ENCODE data around the gene PPP1R18.
"Not testable (repeated sequence)": the region's sequence is repeated elsewhere in the genome, so short reads cannot be mapped to it uniquely, and the experiment has no call there.

PPP1R18 gene

DNA sequence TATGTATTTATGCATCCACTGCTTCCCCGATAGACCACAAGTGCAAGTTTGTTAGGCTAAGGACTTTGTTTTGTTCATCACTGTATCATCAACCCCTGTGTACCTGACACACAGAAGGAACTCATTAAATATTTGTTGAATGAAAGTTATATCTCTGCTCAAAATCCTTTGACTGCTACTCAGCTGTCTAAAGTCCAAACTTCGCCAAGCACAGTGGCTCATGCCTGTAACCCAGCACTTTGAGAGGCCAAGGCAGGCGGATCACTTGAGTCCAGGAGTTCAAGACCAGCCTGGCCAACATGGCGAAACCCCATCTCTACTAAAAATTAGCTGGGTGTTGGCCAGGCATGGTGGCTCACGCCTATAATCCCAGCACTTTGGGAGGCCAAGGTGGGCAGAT, 28.5 kb downstream of the PPP1R18 start:
- not testable (repeated sequence) for DNase-seq

DNA sequence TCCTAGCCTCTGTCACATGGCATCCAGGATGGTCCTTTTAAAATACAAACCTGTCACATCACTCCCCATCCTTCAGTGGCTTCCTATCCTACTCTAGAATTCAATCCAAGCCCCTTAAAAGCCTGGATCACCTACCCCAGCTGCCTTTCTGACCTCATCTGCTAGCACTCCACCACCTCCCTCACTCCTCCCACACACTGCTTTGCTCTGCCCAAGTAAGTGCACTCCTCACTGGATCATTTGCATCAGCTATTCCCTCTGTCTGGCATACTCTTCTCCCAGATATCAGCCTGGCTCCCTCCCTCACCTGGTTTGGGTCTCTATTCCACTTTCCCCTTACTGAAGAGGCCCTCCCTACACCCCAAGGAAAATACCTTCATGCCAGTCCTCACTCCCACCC, 29.0 kb downstream of the PPP1R18 start:
- DNase-seq: no peak

DNA sequence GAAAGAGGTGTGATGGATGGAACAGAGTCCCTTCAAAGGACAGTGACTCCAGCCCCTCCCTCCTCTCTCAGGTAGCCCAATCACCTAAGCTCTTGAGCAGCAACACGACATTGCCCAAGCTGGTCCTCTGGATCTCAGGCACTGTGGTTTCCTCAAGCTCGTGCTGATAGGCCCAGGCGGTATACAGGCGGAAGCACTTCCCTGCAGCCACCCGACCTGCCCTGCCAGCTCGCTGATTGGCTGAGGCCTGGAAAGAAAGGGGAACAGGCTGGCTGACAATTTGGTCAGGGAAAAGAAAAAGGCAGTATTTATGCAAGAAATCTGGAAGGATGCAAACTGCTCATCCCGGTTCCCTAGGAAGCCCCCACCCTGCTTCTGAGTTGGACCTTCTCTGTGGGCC, 29.9 kb downstream of the PPP1R18 start:
- peak; percentile 91 for DNase-seq

DNA sequence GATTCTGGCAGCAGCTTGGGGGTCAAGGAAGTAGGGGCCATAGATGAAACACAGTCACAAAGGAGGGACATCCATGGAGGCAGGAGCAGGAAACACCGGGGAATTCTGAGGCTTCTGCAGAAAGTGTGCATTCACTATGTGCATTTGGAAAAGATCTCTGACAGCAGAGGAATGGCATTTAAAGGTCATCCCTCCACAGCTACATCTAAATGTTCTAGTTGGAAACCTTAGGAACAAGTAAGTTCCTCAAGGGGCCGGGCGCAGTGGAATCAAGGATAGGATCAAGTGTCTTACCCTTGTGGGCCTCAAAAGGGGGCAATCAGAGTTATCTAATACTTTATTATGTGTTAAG, 30.7 kb downstream of the PPP1R18 start:
- DNase-seq: no peak

DNA sequence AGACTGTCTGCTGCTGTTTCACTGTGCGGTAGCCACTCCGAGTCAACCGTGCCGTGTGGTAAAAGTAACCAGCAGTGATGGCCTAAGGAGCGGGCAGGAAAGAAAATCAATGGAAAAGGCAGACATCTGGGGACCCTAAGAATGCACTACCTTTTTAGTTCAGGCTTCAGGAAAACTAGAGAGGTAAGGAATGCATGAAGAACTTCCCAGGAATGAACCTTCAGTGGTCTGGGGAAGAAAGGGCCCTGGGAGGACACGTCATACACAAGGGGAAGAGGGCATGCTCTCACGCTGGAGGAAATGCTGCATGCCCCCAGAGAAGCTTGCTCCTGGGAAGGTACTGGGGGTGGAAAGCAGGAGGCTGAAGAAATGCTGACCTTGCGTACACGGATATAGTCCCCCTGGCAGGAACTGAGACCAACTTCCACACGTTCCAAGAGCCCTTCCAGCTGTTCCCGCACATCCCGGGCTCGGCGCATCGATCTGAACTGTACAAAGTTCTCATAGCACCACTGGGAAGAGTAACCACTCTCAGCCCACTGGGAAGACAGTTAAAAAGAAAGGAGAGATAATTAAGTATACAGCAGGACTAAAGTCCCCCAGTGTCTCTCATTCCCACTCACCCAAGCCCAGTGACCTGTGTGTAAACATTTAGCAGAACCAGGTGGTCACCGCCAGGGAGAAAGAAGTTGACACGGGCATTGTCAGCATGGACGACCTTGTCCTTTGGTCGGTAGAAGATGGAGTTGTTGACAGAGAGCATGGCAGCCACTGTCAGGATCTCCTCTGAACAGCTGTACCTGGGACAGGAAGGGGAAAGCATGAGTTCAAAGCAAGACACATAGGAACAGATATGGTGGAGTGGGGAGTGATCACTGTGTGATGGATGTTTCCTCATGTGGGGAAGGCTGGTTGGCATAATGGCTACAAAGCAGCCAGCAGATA, 31.4 kb downstream of the PPP1R18 start:
- DNase-seq: no peak

DNA sequence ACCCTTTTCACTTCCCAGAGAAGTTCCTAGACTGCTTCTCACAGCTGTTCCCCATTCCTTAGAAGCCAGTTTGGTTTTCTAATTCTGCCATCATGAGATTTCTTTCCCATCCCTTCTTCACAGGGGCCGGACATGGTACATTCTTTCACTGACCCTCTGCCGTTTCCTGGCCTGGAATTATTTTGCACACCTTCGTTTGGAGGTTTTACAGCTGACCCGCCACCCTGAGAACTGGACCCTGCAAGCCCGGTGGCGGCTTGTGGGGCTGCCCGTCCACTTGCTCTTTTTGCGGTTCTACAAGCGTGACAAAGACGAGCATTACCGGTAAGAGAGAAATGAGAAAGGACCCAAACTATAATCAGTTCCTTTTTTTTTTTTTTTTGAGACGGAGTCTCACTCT, 35.3 kb downstream of the PPP1R18 start:
- peak; percentile 64 for DNase-seq

DNA sequence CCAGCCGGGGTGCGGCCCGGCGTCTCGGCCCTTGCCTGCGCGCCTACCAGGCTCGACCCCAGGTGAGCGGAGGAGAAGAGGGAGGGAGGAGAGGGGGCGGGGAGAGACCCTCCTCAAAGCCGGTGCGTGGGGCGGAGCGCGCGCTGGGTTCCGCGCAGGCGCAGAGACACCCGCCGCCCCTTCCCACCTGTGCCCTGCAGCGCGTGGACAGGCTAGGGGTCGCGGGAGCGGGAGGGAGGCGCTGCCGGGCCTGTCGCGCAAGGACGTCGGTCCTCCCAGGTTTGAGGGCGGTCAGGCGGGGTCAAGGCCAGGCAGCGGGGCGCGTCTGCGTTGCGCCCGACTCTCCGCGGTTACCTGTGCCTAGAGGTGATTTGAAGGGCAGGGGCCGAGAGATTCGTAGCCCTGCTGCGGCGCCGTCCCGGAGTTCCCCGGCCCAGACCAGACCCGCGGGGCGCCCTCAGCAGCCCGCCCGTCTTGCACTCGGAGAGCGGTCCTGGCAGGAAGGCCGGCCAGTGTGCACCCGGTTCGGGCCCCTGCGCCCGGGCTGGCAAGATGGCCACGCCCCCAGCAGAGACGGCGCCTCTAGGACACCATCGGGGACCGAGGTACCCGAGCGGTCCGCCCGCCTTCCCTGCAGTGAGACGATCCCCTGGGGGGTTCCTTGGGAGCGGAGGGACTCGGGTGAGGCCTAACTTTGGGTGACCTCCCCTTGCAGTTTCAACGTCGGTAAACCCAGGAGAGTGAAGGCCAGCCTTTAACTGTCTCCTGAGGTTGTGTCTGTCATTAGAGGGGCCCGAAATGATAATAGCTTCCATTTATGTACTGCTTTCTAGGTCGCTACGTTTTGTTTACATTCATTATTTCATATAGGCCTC, 39.0 kb downstream of the PPP1R18 start:
- peak; percentile 68 for DNase-seq

DNA sequence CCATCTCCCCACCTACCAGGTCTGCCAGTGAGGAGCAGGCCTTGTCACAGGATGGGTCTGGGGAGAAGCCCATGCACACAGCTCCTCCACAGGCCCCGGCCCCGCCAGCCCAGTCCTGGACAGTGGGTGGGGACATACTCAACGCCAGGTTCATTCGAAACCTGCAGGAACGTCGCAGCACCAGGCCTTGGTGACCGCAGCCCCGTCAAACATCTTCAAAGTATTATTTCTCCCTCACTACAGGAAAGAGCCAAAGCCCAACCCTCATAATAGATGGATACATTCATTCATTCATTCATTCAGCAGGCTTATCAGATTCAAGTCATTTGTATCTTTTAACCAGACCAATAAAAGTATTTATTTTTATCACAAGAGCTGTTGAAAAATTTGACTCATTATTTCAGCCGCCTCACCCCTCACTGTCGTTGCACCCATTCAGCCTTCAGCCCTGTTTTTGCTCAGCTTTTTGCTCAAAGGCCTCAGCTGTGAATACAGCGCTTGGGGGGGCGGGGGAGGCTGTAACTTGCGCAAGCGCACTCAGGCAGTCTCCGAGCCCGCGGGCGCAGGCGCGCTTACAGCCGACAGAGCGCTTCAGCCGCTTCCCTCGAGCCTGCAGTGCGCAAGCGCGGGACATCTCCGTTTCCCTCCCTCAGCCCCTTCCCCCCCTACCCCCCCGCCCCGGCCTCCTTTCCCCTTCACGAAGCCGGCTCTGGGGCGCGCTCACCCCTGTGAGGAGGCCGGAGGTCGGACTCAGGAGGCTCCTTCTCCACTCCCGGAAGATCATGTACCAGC, 39.8 kb downstream of the PPP1R18 start, which contains the start of gene C6orf136:
Gene C6orf136, plus strand, starts transcription at position 684 of the 792 bp plus-strand sequence. Its CDS starts 99 bp downstream, at position 783.
- DNase-seq: peak; percentile 89

DNA sequence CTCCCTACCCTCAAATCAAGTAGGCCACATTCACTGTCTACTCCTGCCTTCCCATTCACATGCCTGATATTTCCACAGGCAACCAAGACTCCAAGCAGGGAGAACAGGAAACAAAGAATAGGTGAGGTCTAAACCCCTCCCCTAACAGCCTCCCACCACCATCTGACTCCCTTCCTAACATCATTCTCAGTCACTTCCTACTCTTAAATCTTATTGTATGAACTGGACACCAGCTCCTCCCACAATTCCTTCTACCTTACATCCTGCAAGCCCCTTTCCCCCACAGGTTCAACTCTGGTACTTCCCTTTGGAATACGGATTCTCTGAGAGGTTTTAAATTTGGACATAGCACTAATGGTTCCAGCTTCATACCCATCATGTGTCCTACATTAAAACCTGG, 40.5 kb downstream of the PPP1R18 start:
- no peak for DNase-seq

DNA sequence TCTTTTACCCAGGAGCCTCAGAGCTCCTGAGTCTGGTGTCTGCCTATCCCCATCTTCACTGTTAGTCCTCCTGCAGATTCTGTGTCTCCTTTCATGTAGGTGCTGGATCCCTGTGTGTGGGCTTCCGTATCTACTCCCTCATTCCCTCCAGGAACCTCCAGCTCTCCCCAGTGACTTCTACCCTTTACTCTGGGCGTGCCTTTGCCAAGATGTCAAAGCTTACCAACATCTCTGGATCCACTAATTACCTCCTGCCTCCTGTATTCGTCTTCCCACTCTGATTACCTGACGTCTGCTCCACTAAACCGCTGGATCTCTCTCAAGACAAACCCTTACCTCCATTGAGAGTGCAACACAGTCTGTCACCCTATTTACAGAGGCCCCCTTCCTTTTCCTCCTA, 41.7 kb downstream of the PPP1R18 start:
- no peak for DNase-seq

DNA sequence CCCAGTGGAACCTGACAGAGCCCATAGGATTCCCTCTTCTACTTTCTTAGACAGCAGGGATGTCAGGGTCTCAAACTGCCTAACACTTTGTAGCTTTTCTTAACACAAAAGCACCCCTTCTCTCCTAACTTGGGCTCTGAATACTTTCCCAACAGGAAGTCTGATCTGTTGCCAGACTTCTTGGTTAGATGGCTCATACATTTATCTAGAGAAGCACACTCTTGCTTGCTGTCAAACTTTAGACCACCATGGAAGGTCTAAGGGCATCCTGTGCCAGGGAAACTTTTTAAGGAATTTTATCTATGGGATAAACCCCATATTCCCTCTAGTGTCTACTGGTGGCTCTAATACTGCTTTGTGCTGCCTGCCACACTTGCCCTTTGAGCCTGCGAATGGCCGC, 42.8 kb downstream of the PPP1R18 start:
- DNase-seq: no peak

DNA sequence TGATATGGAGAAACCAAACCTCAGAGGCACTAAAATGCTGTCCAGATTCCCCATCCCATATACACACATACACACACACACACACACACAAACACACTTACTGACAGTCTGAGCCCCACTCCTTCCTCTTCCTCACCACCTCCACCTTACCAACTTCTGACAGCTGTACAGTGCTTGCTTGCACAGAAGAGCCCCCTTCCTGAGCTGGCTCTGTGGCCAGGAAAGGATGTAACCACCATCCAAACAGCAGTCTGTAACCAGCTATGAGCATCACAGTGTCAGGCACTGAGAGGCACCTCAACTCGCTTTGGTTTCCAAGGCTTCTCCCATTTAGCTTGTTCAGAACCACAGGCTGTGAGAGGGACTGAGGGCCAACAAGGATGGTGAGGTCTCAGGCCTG, 45.4 kb downstream of the PPP1R18 start:
- no peak for DNase-seq

DNA sequence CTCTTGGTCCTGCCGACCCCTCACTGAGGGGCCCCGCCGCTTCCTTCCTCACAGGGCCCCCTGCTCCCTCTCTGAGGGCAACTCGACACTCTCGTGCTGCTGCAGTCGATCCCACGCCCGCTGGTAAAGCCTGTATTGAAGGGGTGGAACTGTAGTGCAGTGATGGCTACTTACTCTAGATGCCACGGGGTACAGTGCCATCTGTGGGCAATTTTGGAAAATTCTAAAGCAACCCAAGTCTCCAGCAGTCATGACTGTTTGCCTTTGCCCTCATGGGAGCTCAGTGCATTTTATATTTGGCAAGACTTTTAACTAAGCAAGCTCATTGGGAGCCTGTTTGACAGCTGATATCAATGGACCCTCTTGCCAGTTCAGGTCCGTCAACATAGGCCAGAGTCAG, 46.0 kb downstream of the PPP1R18 start:
- no peak for DNase-seq

DNA sequence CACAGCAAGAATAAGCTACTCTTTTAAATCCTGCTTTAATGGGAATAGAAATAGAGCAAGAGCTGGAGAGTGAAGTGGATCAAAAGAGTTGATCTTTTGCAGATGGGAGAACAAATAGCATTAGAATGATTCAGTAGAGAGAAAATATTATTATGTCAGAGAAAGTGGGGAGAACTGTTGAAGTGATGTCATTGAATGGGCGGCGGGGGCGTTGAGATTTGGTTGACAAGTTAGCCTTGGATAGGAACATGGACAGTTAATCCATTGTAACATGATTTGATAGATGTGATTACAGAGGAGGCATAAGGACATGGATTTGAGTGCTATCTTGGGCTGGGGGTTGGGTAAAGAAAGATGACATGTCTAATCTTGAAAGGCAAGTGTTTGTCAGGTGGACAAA, 50.6 kb downstream of the PPP1R18 start:
- no peak for DNase-seq

DNA sequence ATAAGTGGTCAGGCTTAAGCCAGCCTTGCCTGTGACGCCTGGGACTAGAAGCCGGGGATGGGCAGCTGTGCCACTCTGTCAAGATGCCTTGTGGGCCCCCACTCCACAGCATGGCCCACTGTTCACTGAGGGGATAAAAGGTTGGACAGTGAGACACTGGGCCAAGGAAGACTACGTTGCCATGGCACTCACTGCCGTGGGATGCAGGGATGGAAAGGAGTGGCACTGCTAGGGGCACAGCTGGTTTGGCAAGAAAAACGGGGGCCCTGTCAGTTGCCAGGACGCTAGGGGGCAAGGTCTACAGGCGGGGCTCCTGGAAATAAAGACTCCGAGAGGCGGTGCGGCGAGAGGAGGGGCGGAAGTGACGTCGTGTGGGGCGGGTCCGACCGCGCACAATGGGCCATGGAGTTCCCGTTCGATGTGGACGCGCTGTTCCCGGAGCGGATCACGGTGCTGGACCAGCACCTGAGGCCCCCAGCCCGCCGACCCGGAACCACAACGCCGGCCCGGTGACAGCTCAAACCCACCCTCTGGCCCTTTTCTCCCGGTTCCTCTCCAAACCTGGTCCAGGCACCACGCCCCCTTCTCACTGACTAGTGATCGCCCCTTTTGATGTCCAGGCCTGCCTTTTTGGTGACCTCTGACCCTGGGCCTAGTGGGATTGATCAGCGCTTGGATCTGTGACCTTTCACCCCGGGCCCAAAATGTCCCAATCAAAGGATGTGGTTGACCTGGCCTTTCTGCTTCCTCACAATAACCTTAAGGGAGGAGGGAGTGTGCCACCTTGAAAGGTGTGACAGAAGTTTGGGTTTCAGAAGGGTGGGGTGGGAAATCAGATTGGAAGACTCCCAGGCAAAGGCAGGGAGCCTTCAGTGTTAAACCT, 59.7 kb downstream of the PPP1R18 start, which contains the start of gene ATAT1:
Gene ATAT1, plus strand, starts transcription at position 391 of the 883 bp plus-strand sequence.
- DNase-seq: peak; percentile 79

Measured in MV-4-11 (cell line).